Erythroblast (primary cell): ENCODE data around the gene TTLL6.

Experiments used
- DNase-seq, 2 experiments: peaks; one replicate each; lab custom pipeline; 2025; lab: John Stamatoyannopoulos, UW
- GATA1 ChIP-seq: IDR thresholded peaks from 2 replicates; pipeline ENCODE4 v1.6.1; 2011; ENCODE audit warnings: low read depth, mild to moderate bottlenecking, control low read depth, low read length, moderate library complexity
- POLR2A ChIP-seq: IDR thresholded peaks from 2 replicates; pipeline ENCODE4 v1.6.1; 2011; ENCODE audit warnings: mild to moderate bottlenecking, low read length

The TTLL6 gene

GRCh38 chr17:48715496-48716399 is 101.3 kb downstream of the TTLL6 start:
- TF ChIP-seq POLR2A (no peak), GATA1 (no peak)
- no peak for DNase-seq
